Stomach (tissue), 9 donors: ENCODE data around the gene KRTAP10-2. TPM values are rescaled to one million over a fixed set of nuclear protein-coding genes. Genes with fewer than 3 reads are reported as not detected.

Source experiments
- DNase-seq, 2 donors: peaks; one replicate each; pipeline versions ENCODE4 v3.0.0 to v3.0.0-alpha.2; 2013 to 2019
- H3K27ac ChIP-seq, 5 donors: fragments of 200-600 bp in 4 of 5; sonication (generic) in 4 of 5; one replicate each; pipeline ENCODE4 v1.5.1; 2013 to 2019; ENCODE audit warnings: mild to moderate bottlenecking in 1 of 5, moderate library complexity in 1 of 5
- H3K27me3 ChIP-seq, 3 donors: fragments of 200-600 bp; sonication (generic); one replicate each; pipeline ENCODE4 v1.5.1; 2017 to 2019; ENCODE audit warnings: mixed run types in 1 of 3
- H3K36me3 ChIP-seq, 4 donors: fragments of 200-600 bp; sonication (generic); 1 replicate in 3 of 4; 2 replicates in 1 of 4; pipeline ENCODE4 v1.5.1; 2016 to 2019
- H3K4me1 ChIP-seq, 4 donors: fragments of 200-600 bp; sonication (generic); one replicate each; pipeline ENCODE4 v1.5.1; 2016 to 2019
- H3K4me3 ChIP-seq, 4 donors: fragments of 200-600 bp; sonication (generic) in 3 of 4; one replicate each; pipeline ENCODE4 v1.5.1; 2016 to 2019; ENCODE audit warnings: mild to moderate bottlenecking in 1 of 4
- H3K9me3 ChIP-seq, 4 donors: fragments of 200-600 bp; sonication (generic); one replicate each; pipeline ENCODE4 v1.5.1; 2016 to 2019
- CTCF ChIP-seq, 7 experiments: fragments of 450-650 bp in 4 of 7; fragments of 200-600 bp in 3 of 7; sonication (generic) in 3 of 7; IDR thresholded peaks; one replicate each; pipeline ENCODE4 v1.5.1; 2016 to 2019; ENCODE audit warnings: antibody characterized with exemption in 7 of 7, control low read depth in 2 of 7, mild to moderate bottlenecking in 1 of 7
- EP300 ChIP-seq: sonication (generic); formaldehyde crosslinking; IDR thresholded peaks from one replicate; pipeline ENCODE4 v1.6.1; 2017; ENCODE audit warnings: antibody characterized with exemption
- POLR2A ChIP-seq, 4 donors: fragments of 450-650 bp; IDR thresholded peaks; one replicate each; pipeline ENCODE4 v1.6.1; 2016; ENCODE audit warnings: antibody characterized with exemption in 4 of 4, control low read depth in 2 of 4, mild to moderate bottlenecking in 1 of 4, moderate library complexity in 1 of 4
- POLR2AphosphoS5 ChIP-seq, 3 donors: sonication (generic); formaldehyde crosslinking; IDR thresholded peaks; one replicate each; pipeline ENCODE4 v1.6.1; 2016; ENCODE audit warnings: antibody characterized with exemption in 3 of 3
- WGBS, 5 donors: extraction: QIAGEN DNeasy Blood & Tissue Kit in 3 of 5; methylation state at CpG; one replicate each; pipeline versions ENCODE4 v1.1.5 to v1.1.7; 2013 to 2018; 5-methylcytosine and 5-hydroxymethylcytosine counted together
- intact Hi-C: fragments of 100-400 bp; cut with DNase I; formaldehyde crosslinking; loops from one replicate; pipeline ENCODE4 v1.15.1; 2023; ENCODE audit warnings: low total_unique reads
- polyA plus RNA-seq, 3 donors: library from polyadenylated mRNA; stranded (reverse); fragments of 200-250 nt; gene quantifications; one replicate each; pipeline ENCODE4 v1.2.3, GENCODE V29; 2013
- total RNA-seq, 5 donors: library from RNA; depleted of rRNA; stranded (reverse); fragments of >200 nt; gene quantifications; one replicate each; pipeline versions ENCODE4 v1.1.0 to v1.2.3, GENCODE V29; 2014 to 2016
- donor health status: healthy with polysubstance abuse.
- donor health status: Bipolar disorder and iron deficiency.
- donor health status: healthy.

Gene KRTAP10-2
- total and polyA plus RNA-seq, 8 donors = not detected

- H3K36me3 ChIP-seq = no peaks in the 10 kb centered on the region
- TF ChIP-seq EP300 (no peak), CTCF (IDR thresholded peaks at IDR 0.05) (no peak), POLR2AphosphoS5 (IDR thresholded peaks at IDR 0.05) (no peak), POLR2A (IDR thresholded peaks at IDR 0.05) (no peak)
- WGBS, 5 donors = 87 to 93% (median 92%) methylated on average over 17 to 18 of the region's 18 CpGs
- no peak overlapping the region for H3K27ac ChIP-seq
- no peaks in the 10 kb centered on the region for H3K4me1 ChIP-seq
- H3K9me3 ChIP-seq = peaks cover 0 to 10% (median 9%) of the 10 kb centered on the region in 4 donors
- no peak overlapping the region for H3K4me3 ChIP-seq
- intact Hi-C loops = no loop called here
- H3K27me3 ChIP-seq = peaks cover 0 to 28% (median 0%) of the 10 kb centered on the region in 3 donors
- DNase-seq = no peak
Measured at GRCh38 chr21:44567481-44568171, 16.3 kb upstream of the KRTAP10-2 start.

- no peak for DNase-seq
- H3K27me3 ChIP-seq = peaks cover 0 to 20% (median 0%) of the 10 kb centered on the region in 3 donors
- H3K27ac ChIP-seq = no peak overlapping the region
- no peak overlapping the region for H3K4me3 ChIP-seq
- no peaks in the 10 kb centered on the region for H3K4me1 ChIP-seq
- TF ChIP-seq EP300 = no peak
- no peak for TF ChIP-seq CTCF (IDR thresholded peaks at IDR 0.05)
- TF ChIP-seq POLR2A (IDR thresholded peaks at IDR 0.05) = no peak
- no peak for TF ChIP-seq POLR2AphosphoS5 (IDR thresholded peaks at IDR 0.05)
- 52 to 81% (median 76%) methylated on average over 1 of the region's 1 CpG for WGBS, 5 donors
- H3K9me3 ChIP-seq = peaks cover 0 to 8% (median 4%) of the 10 kb centered on the region in 4 donors
- intact Hi-C loops = no loop called here
- H3K36me3 ChIP-seq = no peaks in the 10 kb centered on the region
Measured at GRCh38 chr21:44566403-44566802, 15.1 kb upstream of the KRTAP10-2 start.

- no peak for DNase-seq
- Histone ChIP-seq H3K36me3 (no peaks in the 10 kb centered on the region), H3K27me3 (peaks cover 0 to 18% (median 0%) of the 10 kb centered on the region in 3 donors), H3K9me3 (peaks cover 0 to 4% (median 0%) of the 10 kb centered on the region in 4 donors), H3K27ac (no peak overlapping the region), H3K4me3 (no peak overlapping the region), H3K4me1 (no peaks in the 10 kb centered on the region)
- 0 to 67% (median 41%) methylated on average over 1 of the region's 1 CpG for WGBS, 5 donors
- intact Hi-C loops = no loop called here
- TF ChIP-seq POLR2AphosphoS5 (IDR thresholded peaks at IDR 0.05) (no peak), EP300 (no peak), POLR2A (IDR thresholded peaks at IDR 0.05) (no peak), CTCF (IDR thresholded peaks at IDR 0.05) (no peak)
Measured at GRCh38 chr21:44564886-44565598, 13.7 kb upstream of the KRTAP10-2 start.

DNA sequence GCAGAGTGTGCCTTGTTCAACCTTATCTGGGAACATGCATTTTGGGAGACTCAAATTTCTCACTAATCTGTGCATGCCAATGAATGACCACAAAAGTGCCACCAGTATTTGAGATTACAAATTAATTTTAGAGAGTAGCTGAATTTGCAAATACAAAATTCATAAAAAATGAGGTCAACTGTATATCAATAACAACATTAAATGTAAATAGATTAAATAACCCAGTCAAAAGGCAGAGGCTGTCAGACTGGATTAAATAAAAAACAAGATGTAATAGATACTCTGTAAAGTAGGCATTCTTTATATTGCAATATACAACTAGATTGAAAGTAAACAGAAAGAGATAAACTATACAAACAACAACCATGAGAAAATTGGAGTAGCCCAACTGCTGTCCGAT is 12.8 kb upstream of the KRTAP10-2 start:
- DNase-seq = no peak
- TF ChIP-seq POLR2A (IDR thresholded peaks at IDR 0.05) (no peak), POLR2AphosphoS5 (IDR thresholded peaks at IDR 0.05) (no peak), EP300 (no peak), CTCF (IDR thresholded peaks at IDR 0.05) (no peak)
- Histone ChIP-seq H3K4me1 (no peaks in the 10 kb centered on the region), H3K9me3 (peaks cover 0 to 4% (median 0%) of the 10 kb centered on the region in 4 donors), H3K4me3 (no peak overlapping the region), H3K36me3 (no peaks in the 10 kb centered on the region), H3K27me3 (peaks cover 0 to 13% (median 0%) of the 10 kb centered on the region in 3 donors), H3K27ac (no peak overlapping the region)
- WGBS, 5 donors = 76 to 93% (median 79%) methylated on average over 1 of the region's 1 CpG
- intact Hi-C loops = no loop called here
